Measurements from ENCODE around the gene PDF.

Gene PDF

DNA sequence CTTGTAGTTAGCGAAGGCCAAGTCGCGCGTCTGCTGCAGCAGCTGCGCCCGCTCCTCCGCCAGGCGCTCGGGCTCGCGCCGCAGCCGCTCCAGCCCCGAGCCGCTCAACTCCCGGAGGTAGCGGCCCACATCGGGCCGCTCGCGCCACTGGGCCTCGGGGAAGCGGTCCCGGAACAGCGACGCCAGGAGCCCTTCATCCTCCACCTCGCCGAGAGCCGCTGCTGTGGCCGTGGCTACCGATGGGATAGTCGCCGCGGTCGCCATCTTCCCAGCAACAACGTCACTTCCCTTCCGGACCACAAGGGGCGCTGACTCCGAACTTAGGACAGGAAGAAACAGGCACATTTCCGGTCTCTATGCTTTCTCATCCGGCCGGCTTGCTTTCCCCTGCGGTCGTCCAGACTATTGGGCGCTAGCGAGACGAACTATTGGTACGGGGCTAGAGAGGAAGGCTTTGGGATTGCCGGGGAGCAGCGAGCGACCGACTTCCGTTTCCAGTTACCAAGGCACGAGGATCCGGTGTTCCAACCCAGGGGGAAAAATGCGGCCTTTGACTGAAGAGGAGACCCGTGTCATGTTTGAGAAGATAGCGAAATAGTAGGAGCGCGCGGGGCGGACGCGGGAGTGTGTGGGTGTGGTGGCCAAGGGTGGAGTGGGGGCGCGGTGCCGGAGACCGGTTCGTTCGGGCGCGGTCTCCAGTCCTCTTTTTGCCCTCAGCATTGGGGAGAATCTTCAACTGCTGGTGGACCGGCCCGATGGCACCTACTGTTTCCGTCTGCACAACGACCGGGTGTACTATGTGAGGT lies 9.1 kb upstream of the PDF start, which contains the start of the genes COG8 and NIP7:
COG8 (minus strand) TSS at position 276 of the 806 bp plus-strand sequence; CDS start at position 264, 12 bp downstream.
NIP7 (plus strand) TSS at position 484 of the 806 bp plus-strand sequence; CDS start at position 542, 58 bp downstream.
- Histone ChIP-seq H3K9ac (ENCODE audit: low read length in 2 of 2) (peak within 1 kb of the TSS; percentile 87 to 96), H3K27me3 (ENCODE audit: control insufficient read depth in 1 of 2, insufficient read depth in 2 of 2, low read length in 2 of 2) (no peaks in the 10 kb centered on the region), H3K9me3 (ENCODE audit: control insufficient read depth in 2 of 2, low read length in 2 of 2) (no peaks in the 10 kb centered on the region), H3K4me1 (ENCODE audit: control insufficient read depth, insufficient read depth, low read length) (peaks cover 25% of the 10 kb centered on the region), H3K4me3 (ENCODE audit: low read length in 2 of 2) (peak within 1 kb of the TSS; percentile 95 to 99), H3K36me3 (ENCODE audit: control insufficient read depth in 2 of 2, insufficient read depth in 2 of 2, low read length in 2 of 2) (peaks cover 21 to 28% of the 10 kb centered on the region in 2 donors), H3K27ac (ENCODE audit: low read length) (peak within 1 kb of the TSS; percentile 80)

DNA sequence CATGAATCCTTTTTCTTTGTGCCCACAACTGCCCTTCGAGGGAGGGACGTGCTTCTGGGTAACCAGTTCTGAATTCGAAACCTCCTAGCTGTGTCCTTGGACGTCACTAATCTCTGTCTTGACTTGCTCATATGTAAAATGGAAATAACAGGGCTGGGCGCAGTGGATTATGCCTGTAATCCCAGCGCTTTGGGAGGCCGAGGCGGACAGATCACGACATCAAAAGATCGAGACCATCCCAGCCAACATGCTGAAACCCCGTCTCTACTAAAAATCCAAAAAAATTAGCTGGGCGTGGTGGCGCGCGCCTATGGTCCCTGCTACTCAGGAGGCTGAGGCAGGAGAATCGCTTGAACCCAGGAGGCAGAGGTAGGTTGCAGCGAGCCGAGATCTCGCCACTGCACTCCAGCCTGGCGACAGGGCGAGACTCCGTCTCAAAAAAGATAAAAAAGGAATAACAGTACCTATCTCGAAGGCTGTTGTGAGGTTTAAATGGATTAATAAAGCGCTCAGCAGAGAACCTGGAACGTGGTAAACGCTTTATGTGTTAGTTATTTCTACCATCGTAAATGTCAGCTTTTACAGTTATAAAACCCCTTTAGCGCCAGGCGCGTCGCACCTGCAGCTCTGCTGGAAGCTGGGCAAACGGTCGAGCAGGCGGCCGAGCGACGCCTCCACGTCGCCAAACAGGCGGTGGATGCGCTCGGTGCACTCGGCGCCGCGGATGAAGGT lies 8.3 kb upstream of the PDF start:
- Histone ChIP-seq H3K4me1 (ENCODE audit: control insufficient read depth, insufficient read depth, low read length) (peaks cover 29% of the 10 kb centered on the region), H3K27me3 (ENCODE audit: control insufficient read depth in 1 of 2, insufficient read depth in 2 of 2, low read length in 2 of 2) (no peaks in the 10 kb centered on the region), H3K9ac (ENCODE audit: low read length in 2 of 2) (peak overlapping the region; percentile 87 to 96), H3K36me3 (ENCODE audit: control insufficient read depth in 2 of 2, insufficient read depth in 2 of 2, low read length in 2 of 2) (peaks cover 29 to 34% of the 10 kb centered on the region in 2 donors), H3K4me3 (ENCODE audit: low read length in 2 of 2) (peak overlapping the region; percentile 95 to 99), H3K9me3 (ENCODE audit: control insufficient read depth in 2 of 2, low read length in 2 of 2) (no peaks in the 10 kb centered on the region), H3K27ac (ENCODE audit: low read length) (peak overlapping the region; percentile 80)

DNA sequence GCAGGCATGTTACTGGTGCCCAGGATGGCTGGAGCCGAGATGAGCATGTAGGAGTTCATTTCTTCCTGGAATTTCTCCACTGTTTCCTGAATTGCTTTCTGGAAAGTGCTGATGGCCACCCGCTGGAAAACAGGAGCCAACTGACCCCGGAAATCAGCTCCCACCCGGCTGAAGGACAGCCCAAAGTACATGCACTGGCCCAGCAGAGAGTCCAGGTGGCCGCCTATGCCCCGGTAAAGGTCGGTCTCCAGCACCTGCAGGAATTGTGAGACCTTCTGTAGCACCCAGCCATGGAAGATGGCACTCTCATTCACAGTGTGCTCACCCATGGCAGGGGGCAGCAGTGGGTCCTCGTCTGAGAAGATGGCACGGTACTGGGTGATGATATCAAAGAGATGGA lies 4.3 kb upstream of the PDF start:
- Histone ChIP-seq H3K27me3 (ENCODE audit: control insufficient read depth in 1 of 2, insufficient read depth in 2 of 2, low read length in 2 of 2) (no peaks in the 10 kb centered on the region), H3K9ac (ENCODE audit: low read length in 2 of 2) (no peak overlapping the region), H3K27ac (ENCODE audit: low read length) (no peak overlapping the region), H3K36me3 (ENCODE audit: control insufficient read depth in 2 of 2, insufficient read depth in 2 of 2, low read length in 2 of 2) (peaks cover 32 to 38% of the 10 kb centered on the region in 2 donors), H3K9me3 (ENCODE audit: control insufficient read depth in 2 of 2, low read length in 2 of 2) (no peaks in the 10 kb centered on the region), H3K4me1 (ENCODE audit: control insufficient read depth, insufficient read depth, low read length) (peaks cover 27% of the 10 kb centered on the region), H3K4me3 (ENCODE audit: low read length in 2 of 2) (no peak overlapping the region)

DNA sequence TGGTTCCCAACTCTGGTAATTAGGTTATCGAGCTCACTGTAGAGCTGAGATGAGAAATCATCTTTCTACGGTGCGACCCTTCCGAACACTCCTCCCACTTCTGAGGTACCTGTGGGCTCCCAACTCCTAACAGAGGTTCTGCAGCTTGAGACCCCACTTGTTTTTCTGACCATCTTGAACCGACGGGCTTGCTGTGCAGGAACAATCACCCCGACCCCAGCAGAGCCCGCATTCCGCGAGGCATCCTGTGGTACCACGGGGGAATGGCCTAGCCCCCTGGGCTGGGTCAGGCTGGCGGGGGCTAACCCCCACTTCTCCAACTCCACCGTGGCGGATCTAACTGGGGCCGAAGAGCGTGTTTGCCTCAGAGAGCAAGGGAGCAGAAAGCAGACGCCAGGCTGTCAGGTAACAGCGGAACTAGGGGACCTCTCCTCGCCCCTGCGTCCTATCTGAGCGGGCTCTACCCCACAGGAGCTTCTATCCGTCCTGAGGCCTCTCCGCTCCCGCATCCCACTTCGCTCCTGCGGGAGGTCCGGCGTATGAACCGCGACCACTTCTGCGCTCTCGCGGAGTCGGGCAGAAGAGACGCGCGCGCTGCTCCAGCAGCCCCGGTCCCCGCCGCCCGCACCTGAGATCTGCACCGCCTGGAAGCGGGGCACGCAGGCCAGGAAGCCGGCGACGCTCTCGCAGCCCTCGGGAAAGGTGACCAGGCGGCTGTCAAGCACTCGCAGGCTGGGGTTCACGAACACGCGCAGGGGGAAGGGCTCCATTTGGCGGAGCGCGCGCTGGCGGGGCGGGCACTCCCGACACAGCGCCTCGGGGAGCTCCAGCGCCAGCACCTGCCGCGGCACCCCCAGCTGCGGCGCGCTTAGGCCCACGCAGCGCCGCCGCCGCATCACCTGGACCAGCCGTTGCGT lies 761 bp downstream of the PDF start:
- H3K4me1 ChIP-seq (ENCODE audit: control insufficient read depth, insufficient read depth, low read length): peaks cover 43% of the 10 kb centered on the region
- H3K36me3 ChIP-seq (ENCODE audit: control insufficient read depth in 2 of 2, insufficient read depth in 2 of 2, low read length in 2 of 2): peaks cover 32 to 43% of the 10 kb centered on the region in 2 donors
- peak overlapping the region; percentile 24 for H3K27ac ChIP-seq (ENCODE audit: low read length)
- H3K4me3 ChIP-seq (ENCODE audit: low read length in 2 of 2): peak overlapping the region; percentile 71 to 86
- H3K9ac ChIP-seq (ENCODE audit: low read length in 2 of 2): peak overlapping the region; percentile 63 to 68
- no peaks in the 10 kb centered on the region for H3K9me3 ChIP-seq (ENCODE audit: control insufficient read depth in 2 of 2, low read length in 2 of 2)
- H3K27me3 ChIP-seq (ENCODE audit: control insufficient read depth in 1 of 2, insufficient read depth in 2 of 2, low read length in 2 of 2): no peaks in the 10 kb centered on the region

DNA sequence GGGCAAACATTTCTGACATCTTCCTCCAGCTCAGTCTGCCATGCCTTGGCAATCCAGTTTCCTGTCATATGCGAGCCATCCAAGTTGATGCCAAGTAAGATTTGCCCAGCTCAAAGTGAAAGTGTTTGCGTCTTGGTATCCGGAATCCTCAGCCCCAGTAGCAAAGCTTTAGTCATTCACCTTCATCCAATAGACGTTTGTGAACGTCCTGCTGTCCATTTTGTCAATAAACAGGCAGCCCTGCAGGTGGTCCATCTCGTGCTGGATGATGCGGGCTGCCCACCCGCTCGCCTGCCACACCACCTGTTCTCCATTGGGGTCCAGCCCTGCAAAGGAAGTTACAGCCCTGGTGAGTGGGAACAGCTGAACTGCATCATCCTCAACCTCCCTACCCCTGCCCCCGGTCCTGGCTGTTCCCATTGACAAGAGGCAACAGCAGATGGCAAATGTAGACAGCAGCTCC lies 1.5 kb downstream of the PDF start:
- Histone ChIP-seq H3K27ac (ENCODE audit: low read length) (no peak overlapping the region), H3K4me3 (ENCODE audit: low read length in 2 of 2) (peak overlapping the region; percentile 71 to 86), H3K4me1 (ENCODE audit: control insufficient read depth, insufficient read depth, low read length) (peaks cover 39% of the 10 kb centered on the region), H3K27me3 (ENCODE audit: control insufficient read depth in 1 of 2, insufficient read depth in 2 of 2, low read length in 2 of 2) (no peaks in the 10 kb centered on the region), H3K9me3 (ENCODE audit: control insufficient read depth in 2 of 2, low read length in 2 of 2) (no peaks in the 10 kb centered on the region), H3K9ac (ENCODE audit: low read length in 2 of 2) (peak overlapping the region in 1 of 2 donors; percentile 68), H3K36me3 (ENCODE audit: control insufficient read depth in 2 of 2, insufficient read depth in 2 of 2, low read length in 2 of 2) (peaks cover 26 to 41% of the 10 kb centered on the region in 2 donors)

DNA sequence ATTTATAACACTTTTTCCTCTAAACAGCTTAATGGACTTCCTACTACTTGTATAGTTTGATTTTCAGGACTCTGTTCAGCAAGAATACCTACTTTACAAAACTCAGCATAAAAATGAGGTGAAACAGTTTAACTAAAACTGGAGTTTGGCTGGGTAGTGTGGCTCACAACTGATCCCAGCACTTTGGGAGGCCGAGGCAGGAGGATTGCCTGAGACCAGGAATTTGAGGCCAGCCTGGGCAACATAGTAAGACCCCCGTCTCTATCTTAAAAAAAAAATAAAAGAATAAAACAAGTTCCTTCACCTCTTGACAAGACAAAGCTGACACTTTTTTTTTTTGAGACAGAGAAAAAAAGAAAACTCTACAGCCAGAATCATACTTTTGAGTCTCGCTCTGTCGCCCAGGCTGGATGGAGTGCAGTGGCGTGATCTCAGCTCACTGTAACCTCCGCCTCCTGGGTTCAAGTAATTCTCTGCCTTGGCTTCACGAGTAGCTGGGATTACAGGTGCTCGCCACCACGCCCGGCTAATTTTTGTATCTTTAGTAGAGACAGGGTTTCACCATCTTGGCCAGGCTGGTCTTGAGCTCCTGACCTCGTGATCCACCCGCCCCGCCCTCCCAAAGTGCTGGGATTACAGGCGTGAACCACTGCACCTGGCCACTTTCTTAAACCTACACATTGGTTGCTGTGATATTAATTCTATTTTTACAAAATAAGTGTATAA lies 2.6 kb downstream of the PDF start:
- no peaks in the 10 kb centered on the region for H3K27me3 ChIP-seq (ENCODE audit: control insufficient read depth in 1 of 2, insufficient read depth in 2 of 2, low read length in 2 of 2)
- no peak overlapping the region for H3K9ac ChIP-seq (ENCODE audit: low read length in 2 of 2)
- H3K9me3 ChIP-seq (ENCODE audit: control insufficient read depth in 2 of 2, low read length in 2 of 2): no peaks in the 10 kb centered on the region
- peaks cover 39% of the 10 kb centered on the region for H3K4me1 ChIP-seq (ENCODE audit: control insufficient read depth, insufficient read depth, low read length)
- H3K27ac ChIP-seq (ENCODE audit: low read length): no peak overlapping the region
- H3K36me3 ChIP-seq (ENCODE audit: control insufficient read depth in 2 of 2, insufficient read depth in 2 of 2, low read length in 2 of 2): peaks cover 26 to 44% of the 10 kb centered on the region in 2 donors
- no peak overlapping the region for H3K4me3 ChIP-seq (ENCODE audit: low read length in 2 of 2)

DNA sequence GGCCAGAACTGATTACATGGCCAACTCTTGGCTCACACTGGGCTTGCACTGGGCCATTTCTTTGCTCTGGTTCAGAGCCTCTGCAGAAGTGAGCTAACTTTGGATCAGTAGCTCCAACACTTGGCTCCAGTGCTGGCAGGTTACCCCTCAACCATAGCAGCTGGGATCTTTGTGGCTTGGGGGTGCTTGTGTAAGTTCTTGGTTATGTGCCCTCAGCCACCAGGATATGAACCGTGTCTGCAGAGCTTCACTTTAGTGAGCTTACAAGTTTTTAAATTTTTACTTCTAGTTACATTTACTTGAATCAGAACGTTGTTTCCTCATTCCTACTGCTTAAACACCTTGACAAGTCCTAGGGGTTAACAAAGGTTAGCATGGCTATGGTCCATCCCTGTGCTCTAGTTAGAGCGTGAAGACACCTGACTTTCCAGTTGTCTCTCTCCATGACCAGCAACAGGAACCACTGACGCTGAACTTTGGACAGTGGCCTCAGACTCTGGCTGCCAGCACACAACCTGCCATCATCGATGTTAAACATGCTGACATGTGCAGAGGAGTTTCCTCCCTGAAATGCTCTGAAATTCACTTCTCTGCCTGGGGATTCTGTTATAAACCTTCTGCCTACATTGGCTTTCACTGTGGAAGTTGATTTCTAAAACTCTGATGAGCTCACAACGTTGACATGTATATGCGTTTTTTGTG lies 4.1 kb downstream of the PDF start:
- Histone ChIP-seq H3K4me1 (ENCODE audit: control insufficient read depth, insufficient read depth, low read length) (peaks cover 39% of the 10 kb centered on the region), H3K9ac (ENCODE audit: low read length in 2 of 2) (no peak overlapping the region), H3K27me3 (ENCODE audit: control insufficient read depth in 1 of 2, insufficient read depth in 2 of 2, low read length in 2 of 2) (no peaks in the 10 kb centered on the region), H3K36me3 (ENCODE audit: control insufficient read depth in 2 of 2, insufficient read depth in 2 of 2, low read length in 2 of 2) (peaks cover 36 to 47% of the 10 kb centered on the region in 2 donors), H3K4me3 (ENCODE audit: low read length in 2 of 2) (no peak overlapping the region), H3K9me3 (ENCODE audit: control insufficient read depth in 2 of 2, low read length in 2 of 2) (no peaks in the 10 kb centered on the region), H3K27ac (ENCODE audit: low read length) (no peak overlapping the region)

DNA sequence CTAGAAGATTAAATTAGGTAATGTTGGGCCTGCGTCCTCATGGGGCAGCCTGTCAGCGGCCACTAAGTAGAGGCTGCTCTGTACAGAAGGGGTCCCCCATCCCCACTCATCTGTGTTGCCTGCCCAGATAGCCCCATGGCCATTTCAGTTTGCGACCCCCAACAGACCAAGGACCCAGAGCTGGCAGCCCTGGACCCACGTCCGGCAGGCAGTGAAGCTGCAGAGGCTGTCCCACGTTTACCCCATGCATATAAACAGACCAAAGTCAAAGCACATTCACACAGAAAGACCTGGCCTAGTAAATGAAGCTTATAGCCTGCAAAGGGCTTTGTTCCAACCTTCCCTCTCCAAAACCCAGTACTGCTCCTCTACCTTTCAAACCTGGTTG lies 4.6 kb downstream of the PDF start:
- Histone ChIP-seq H3K27me3 (ENCODE audit: control insufficient read depth in 1 of 2, insufficient read depth in 2 of 2, low read length in 2 of 2) (no peaks in the 10 kb centered on the region), H3K9me3 (ENCODE audit: control insufficient read depth in 2 of 2, low read length in 2 of 2) (no peaks in the 10 kb centered on the region), H3K4me1 (ENCODE audit: control insufficient read depth, insufficient read depth, low read length) (peaks cover 35% of the 10 kb centered on the region), H3K4me3 (ENCODE audit: low read length in 2 of 2) (no peak overlapping the region), H3K9ac (ENCODE audit: low read length in 2 of 2) (no peak overlapping the region), H3K36me3 (ENCODE audit: control insufficient read depth in 2 of 2, insufficient read depth in 2 of 2, low read length in 2 of 2) (peaks cover 41 to 53% of the 10 kb centered on the region in 2 donors), H3K27ac (ENCODE audit: low read length) (no peak overlapping the region)

DNA sequence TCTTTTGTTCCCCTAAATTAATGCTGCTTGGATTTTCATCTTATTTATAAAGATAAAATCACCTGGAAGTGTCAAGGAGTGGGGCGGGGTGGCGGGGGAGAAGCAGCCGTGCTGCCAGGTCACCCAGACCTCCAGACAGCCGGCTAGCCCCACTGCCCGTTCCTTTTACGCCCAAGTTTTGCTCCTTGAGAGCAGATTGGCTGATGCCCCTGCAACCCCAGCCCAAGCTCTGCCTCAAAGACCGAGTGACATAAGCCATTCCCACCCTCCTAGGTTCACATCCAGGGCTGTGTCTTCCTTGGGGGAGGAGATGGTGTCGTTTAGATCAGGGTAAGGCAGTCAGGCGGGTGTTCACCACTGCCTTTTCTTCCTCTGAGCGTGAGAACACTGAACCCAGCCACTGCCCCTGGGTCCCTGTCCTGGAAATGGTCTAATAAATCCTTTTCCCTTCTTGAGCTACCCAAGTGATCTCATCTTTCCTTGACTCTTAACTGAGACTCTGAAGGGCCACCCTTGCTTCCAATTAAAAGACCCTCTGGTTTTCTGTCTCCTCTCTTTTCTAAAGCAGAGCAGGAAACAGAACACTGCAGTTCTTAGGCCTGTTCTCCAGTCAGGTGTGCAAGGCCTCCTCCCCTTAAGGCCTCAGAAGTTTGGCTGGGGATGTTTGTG lies 5.7 kb downstream of the PDF start:
- peaks cover 29% of the 10 kb centered on the region for H3K4me1 ChIP-seq (ENCODE audit: control insufficient read depth, insufficient read depth, low read length)
- H3K9me3 ChIP-seq (ENCODE audit: control insufficient read depth in 2 of 2, low read length in 2 of 2): no peaks in the 10 kb centered on the region
- no peaks in the 10 kb centered on the region for H3K27me3 ChIP-seq (ENCODE audit: control insufficient read depth in 1 of 2, insufficient read depth in 2 of 2, low read length in 2 of 2)
- no peak overlapping the region for H3K9ac ChIP-seq (ENCODE audit: low read length in 2 of 2)
- peaks cover 52 to 63% of the 10 kb centered on the region in 2 donors for H3K36me3 ChIP-seq (ENCODE audit: control insufficient read depth in 2 of 2, insufficient read depth in 2 of 2, low read length in 2 of 2)
- no peak overlapping the region for H3K4me3 ChIP-seq (ENCODE audit: low read length in 2 of 2)
- H3K27ac ChIP-seq (ENCODE audit: low read length): no peak overlapping the region
